ENCODE results near the gene OR2AT4.

DNA sequence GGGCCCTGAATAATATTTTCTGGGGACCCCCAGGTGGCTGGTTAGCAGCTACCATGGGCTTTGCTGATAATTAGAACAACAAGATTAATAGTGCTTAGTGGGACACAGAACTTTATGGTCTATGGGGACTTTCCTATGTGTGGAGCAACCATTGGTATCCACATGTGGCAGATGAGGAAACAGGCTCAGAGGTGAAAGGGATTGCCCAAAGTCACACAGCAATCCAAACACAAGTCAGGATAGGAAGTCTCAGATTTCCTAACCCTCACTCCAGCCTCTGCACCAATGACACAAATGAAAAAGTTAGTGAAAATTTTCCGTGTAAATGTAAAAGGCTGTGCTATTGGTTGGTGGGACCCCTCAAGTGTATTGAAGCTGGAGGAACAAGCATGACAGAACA is 39.0 kb upstream of the OR2AT4 start:
- TF ChIP-seq CTCF (IDR thresholded peaks at IDR 0.05) (no peak), POLR2AphosphoS5 (IDR thresholded peaks at IDR 0.05; ENCODE audit: low read depth, low read length) (no peak), SIN3A (IDR thresholded peaks at IDR 0.05; ENCODE audit: borderline replicate concordance, insufficient read depth, low read depth, low read length) (no peak)
